Hair follicle dermal papilla cell (primary cell): Measurements from ENCODE around the gene SAMD7. TPM values are rescaled to one million over a fixed set of nuclear protein-coding genes. Genes with fewer than 3 reads are reported as not detected.

Experiments used
- total RNA-seq: library from RNA; depleted of rRNA; stranded (reverse); fragments of >200 nt; gene quantifications from 2 replicates; pipeline ENCODE4 v1.2.3, GENCODE V29; 2012

Gene SAMD7, protein sequence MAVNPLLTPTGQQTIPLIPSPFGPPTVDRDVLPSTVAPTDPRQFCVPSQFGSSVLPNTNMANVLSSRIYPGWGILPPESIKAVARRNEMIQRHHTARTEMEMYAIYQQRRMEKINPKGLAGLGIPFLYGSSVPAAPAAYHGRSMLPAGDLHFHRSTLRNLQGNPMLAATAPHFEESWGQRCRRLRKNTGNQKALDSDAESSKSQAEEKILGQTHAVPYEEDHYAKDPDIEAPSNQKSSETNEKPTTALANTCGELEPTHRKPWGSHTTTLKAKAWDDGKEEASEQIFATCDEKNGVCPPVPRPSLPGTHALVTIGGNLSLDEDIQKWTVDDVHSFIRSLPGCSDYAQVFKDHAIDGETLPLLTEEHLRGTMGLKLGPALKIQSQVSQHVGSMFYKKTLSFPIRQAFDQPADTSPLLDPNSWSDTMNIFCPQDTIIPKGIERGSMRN
- total RNA-seq, result not detected in 2 replicates

DNA sequence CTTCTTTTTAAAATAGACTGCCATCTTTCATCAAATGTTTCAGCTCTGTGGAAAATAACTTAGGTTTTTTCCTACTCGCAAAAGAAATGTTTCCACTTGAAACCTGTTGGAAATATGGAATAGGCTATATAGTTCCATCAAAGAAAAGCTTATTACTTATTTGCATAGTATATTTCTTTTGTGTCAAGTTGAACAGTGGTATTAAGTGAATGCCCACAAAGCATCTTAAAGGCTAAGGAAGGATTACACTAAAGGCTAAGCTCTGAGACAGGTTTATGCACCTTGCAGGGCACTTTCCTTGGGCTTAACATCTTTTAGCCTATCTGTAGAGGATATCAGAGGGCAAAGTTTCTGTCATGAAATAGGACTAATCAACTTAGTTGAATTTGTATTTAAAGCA is at the start of gene SAMD7:
Gene SAMD7 (plus strand): TSS at position 301 of the 400 bp plus-strand sequence. CDS start 7,927 bp downstream, outside the sequence.

DNA sequence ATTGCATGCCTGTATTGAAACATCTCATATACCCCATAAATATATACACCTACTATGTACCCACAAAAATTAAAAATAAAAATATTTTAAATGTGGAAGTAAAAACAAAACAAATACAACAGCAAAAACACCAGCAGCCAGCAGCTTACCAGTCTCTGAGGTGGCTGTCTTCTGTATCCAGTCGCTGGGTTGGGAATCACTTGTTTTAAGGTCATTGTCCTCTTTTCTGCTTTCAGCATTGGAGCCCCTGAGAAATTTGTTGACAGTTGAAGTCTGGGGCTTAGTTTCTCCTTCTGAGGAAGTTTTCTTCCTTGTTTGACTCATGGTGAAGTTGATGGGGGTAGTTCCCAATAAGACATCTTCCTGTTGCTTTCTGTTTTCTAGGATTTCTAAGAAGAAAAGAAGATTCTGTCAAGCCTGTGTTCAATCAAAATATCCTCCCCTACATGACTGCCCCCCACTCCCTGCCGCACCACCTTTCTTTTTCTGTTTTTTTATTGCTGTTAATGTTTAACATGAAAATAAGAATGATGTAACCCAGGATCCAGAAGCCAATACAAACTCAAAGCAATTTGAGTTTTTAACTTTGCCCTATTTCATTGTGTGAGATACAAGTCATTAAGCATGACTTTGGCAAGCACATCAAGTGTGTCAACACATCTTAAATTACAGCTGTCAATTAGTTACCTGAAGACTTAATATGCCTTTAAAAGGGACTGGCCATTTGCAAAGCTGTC is 41.7 kb upstream of the SAMD7 start, which contains the start of gene LRRC31:
Gene LRRC31 (minus strand): TSS at position 452 of the 737 bp plus-strand sequence. CDS start 128 bp downstream, at position 324.

GRCh38 chr3:169966428-169966950 is 55.1 kb downstream of the SAMD7 start, which contains the start of gene SEC62:
SEC62 (plus strand) TSS chr3:169966807; CDS start chr3:169966823, 16 bp downstream.

Other genes starting within 250 kb of the SAMD7 start
- 1.8 and 3.4 TPM in 2 replicates for gene MECOM, start 247.9 kb upstream of the SAMD7 start, total RNA-seq
- 104 and 183 TPM in 2 replicates for gene TERC, start 146.5 kb upstream of the SAMD7 start, total RNA-seq
- 9.2 TPM in 2 replicates for gene ACTRT3, start 142.0 kb upstream of the SAMD7 start, total RNA-seq
- gene MYNN, start 138.2 kb upstream of the SAMD7 start, total RNA-seq, result 22.3 and 25.6 TPM in 2 replicates
- gene LRRIQ4, start 98.7 kb upstream of the SAMD7 start, total RNA-seq, result 0.16 and 0.36 TPM in 2 replicates
- gene LRRC34, start 98.7 kb upstream of the SAMD7 start, total RNA-seq, result 3.4 and 3.7 TPM in 2 replicates
- gene LRRC31, start 41.6 kb upstream of the SAMD7 start, total RNA-seq, result not detected in 2 replicates
- 36.4 and 41.4 TPM in 2 replicates for gene SEC62, start 55.2 kb downstream of the SAMD7 start, total RNA-seq
- gene GPR160, start 126.4 kb downstream of the SAMD7 start, total RNA-seq, result 0.32 and 0.36 TPM in 2 replicates